ENCODE data around the gene MAGEA9B. TPM values are rescaled to one million over a fixed set of nuclear protein-coding genes. Genes with fewer than 3 reads are reported as not detected.
"Not testable (repeated sequence)": the region's sequence is repeated elsewhere in the genome, so short reads cannot be mapped to it uniquely, and the experiment has no call there.

Gene MAGEA9B
- total RNA-seq, 3 donors from 2014 or later = not detected

GRCh38 chrX:149563359-149563758 is 23.9 kb downstream of the MAGEA9B start:
- Histone ChIP-seq H3K4me1 (no peaks in the 10 kb centered on the region), H3K9me3 (no peaks in the 10 kb centered on the region), H3K36me3 (no peaks in the 10 kb centered on the region), H3K27ac (no peak overlapping the region), H3K27me3 (peaks cover 0 to 3% of the 10 kb centered on the region in 2 donors), H3K4me3 (no peak overlapping the region)
- DNase-seq (ENCODE audit: low spot score in 2 of 2) = no peak
- no peak for TF ChIP-seq CTCF (IDR thresholded peaks at IDR 0.05)
- TF ChIP-seq POLR2A (IDR thresholded peaks at IDR 0.05) = no peak
- TF ChIP-seq POLR2AphosphoS5 (IDR thresholded peaks at IDR 0.05) = no peak
- intact Hi-C loops (cut with DNase I; ENCODE audit: low total_unique reads) = no loop called here

- DNase-seq (ENCODE audit: low spot score in 2 of 2); intact Hi-C loops (cut with DNase I; ENCODE audit: low total_unique reads); H3K4me3 ChIP-seq; H3K27ac ChIP-seq; H3K27me3 ChIP-seq; H3K9me3 ChIP-seq; H3K36me3 ChIP-seq; H3K4me1 ChIP-seq: not testable (repeated sequence)
Observed at GRCh38 chrX:149555251-149555650, 32.0 kb downstream of the MAGEA9B start.

GRCh38 chrX:149551939-149552248 is 35.4 kb downstream of the MAGEA9B start:
- H3K36me3 ChIP-seq; H3K27me3 ChIP-seq; intact Hi-C loops (cut with DNase I; ENCODE audit: low total_unique reads); H3K4me1 ChIP-seq; DNase-seq (ENCODE audit: low spot score in 2 of 2); H3K27ac ChIP-seq; H3K4me3 ChIP-seq; H3K9me3 ChIP-seq: not testable (repeated sequence)

DNA sequence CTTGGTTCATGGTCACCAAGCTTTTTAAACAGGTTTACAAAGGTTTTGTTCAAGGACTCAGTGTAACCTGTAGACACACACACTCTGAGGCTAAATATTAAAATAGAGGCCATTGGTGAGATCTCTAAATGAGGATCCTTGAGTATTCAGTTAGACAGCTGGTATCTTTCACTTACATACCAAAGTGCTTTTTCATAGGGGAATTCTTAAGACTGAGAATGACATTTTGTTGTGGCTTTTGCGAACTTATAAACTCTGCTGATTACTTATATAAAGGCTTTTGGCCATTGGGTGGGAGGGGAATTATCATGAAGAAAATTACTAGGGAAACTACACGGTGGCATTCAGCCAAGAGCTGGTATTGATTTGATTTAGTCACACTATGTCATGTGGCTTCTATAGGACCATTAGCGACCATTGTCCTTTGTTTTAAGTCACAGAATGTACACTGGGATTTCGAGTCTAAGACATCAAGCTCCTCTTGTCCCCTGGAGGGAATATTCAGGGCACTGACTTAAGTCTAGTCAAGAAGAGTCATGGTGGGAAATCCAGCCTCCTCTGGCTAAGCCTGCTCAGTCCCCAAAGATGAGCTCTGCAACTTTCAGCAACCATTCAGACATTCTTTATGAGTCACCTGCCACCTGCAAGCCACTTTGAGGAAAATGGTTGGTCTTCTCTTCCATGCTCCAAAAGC is 35.9 kb downstream of the MAGEA9B start:
- H3K9me3 ChIP-seq; intact Hi-C loops (cut with DNase I; ENCODE audit: low total_unique reads); H3K27ac ChIP-seq; H3K36me3 ChIP-seq; H3K4me1 ChIP-seq; H3K27me3 ChIP-seq; DNase-seq (ENCODE audit: low spot score in 2 of 2); H3K4me3 ChIP-seq: not testable (repeated sequence)

GRCh38 chrX:149550454-149550853 is 36.8 kb downstream of the MAGEA9B start:
- H3K27me3 ChIP-seq; H3K4me3 ChIP-seq; DNase-seq (ENCODE audit: low spot score in 2 of 2); H3K9me3 ChIP-seq; intact Hi-C loops (cut with DNase I; ENCODE audit: low total_unique reads); H3K36me3 ChIP-seq; H3K4me1 ChIP-seq; H3K27ac ChIP-seq: not testable (repeated sequence)

DNA sequence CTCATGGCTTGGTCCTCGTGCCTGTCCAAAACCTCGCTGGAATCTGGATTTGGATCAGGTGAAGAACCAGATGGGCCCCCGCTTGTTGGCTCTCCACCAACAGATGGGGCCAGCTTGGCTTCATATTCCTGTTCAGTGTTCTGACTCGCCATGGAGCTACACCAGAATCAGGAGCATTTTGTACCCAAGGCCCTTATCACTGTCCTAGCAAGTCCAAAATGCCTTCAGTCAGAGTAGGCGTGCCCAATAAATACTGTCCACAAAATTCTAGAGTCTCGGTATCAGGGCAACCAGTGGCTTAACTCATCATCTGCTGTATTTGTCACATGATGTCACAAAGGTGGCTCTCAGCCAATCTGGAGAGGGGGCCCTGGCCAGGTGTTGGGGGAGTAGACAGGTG is 37.6 kb downstream of the MAGEA9B start, which contains the start of gene HSFX3:
TSS of gene HSFX3 (minus strand) at position 224 of the 400 bp plus-strand sequence. CDS start at position 152, 72 bp downstream.
- H3K27ac ChIP-seq; H3K4me3 ChIP-seq; H3K27me3 ChIP-seq; H3K9me3 ChIP-seq; DNase-seq (ENCODE audit: low spot score in 2 of 2); H3K4me1 ChIP-seq; H3K36me3 ChIP-seq; intact Hi-C loops (cut with DNase I; ENCODE audit: low total_unique reads): not testable (repeated sequence)

GRCh38 chrX:149547782-149548181 is 39.5 kb downstream of the MAGEA9B start:
- H3K27ac ChIP-seq; DNase-seq (ENCODE audit: low spot score in 2 of 2); H3K4me1 ChIP-seq; H3K36me3 ChIP-seq; H3K9me3 ChIP-seq; H3K4me3 ChIP-seq; intact Hi-C loops (cut with DNase I; ENCODE audit: low total_unique reads); H3K27me3 ChIP-seq: not testable (repeated sequence)

GRCh38 chrX:149546962-149547361 is 40.3 kb downstream of the MAGEA9B start:
- DNase-seq (ENCODE audit: low spot score in 2 of 2); intact Hi-C loops (cut with DNase I; ENCODE audit: low total_unique reads); H3K36me3 ChIP-seq; H3K27me3 ChIP-seq; H3K27ac ChIP-seq; H3K4me1 ChIP-seq; H3K9me3 ChIP-seq; H3K4me3 ChIP-seq: not testable (repeated sequence)

- DNase-seq (ENCODE audit: low spot score in 2 of 2); H3K36me3 ChIP-seq; intact Hi-C loops (cut with DNase I; ENCODE audit: low total_unique reads); H3K9me3 ChIP-seq; H3K4me1 ChIP-seq; H3K4me3 ChIP-seq; H3K27me3 ChIP-seq: not testable (repeated sequence)
- peak overlapping the region in 1 of 2 donors; percentile 20 for H3K27ac ChIP-seq
Observed at GRCh38 chrX:149545545-149546543, 41.4 kb downstream of the MAGEA9B start.
